BE2C (cell line): Measurements from ENCODE around the gene RMI1.
"Not testable (repeated sequence)": the region's sequence is repeated elsewhere in the genome, so short reads cannot be mapped to it uniquely, and the experiment has no call there.

Experiments
- DNase-seq: peaks from one replicate; pipeline ENCODE4 v3.0.0-alpha.2; 2020
- H3K27me3 ChIP-seq: fragments of 250-450 bp; sonication (Bioruptor Pico); 2 replicates; pipeline ENCODE4 v1.5.1; 2020; ENCODE audit warnings: mild to moderate bottlenecking
- H3K36me3 ChIP-seq: fragments of 250-450 bp; sonication (Bioruptor Pico); 2 replicates; pipeline ENCODE4 v1.5.1; 2020; ENCODE audit warnings: mild to moderate bottlenecking
- H3K4me1 ChIP-seq: fragments of 250-450 bp; sonication (Bioruptor Pico); 2 replicates; pipeline ENCODE4 v1.5.1; 2020
- H3K4me3 ChIP-seq: 2 replicates; pipeline ENCODE4 v1.5.1; 2011; ENCODE audit warnings: low read depth, low read length
- H3K9me3 ChIP-seq: fragments of 250-450 bp; sonication (Bioruptor Pico); 2 replicates; pipeline ENCODE4 v1.5.1; 2020
- CTCF ChIP-seq: IDR thresholded peaks from 2 replicates; pipeline ENCODE4 v1.5.1; 2012; ENCODE audit warnings: mild to moderate bottlenecking, low read depth, low read length

RMI1 gene

DNA sequence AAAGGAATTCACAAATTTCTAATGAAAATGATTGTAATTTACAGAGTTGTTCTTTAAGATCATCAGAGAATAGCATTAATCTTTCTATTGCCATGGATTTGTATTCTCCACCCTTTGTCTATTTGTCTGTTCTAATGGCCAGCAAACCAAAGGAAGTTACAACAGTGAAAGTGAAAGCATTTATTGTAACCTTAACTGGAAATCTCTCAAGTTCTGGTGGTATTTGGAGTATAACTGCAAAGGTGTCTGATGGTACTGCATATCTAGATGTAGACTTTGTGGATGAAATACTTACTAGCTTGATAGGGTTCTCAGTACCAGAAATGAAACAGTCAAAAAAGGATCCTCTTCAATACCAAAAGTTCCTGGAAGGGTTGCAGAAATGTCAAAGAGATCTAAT lies 21.7 kb downstream of the RMI1 start:
- Histone ChIP-seq H3K4me3 (no peak overlapping the region), H3K36me3 (peaks cover 15% of the 10 kb centered on the region), H3K9me3 (no peaks in the 10 kb centered on the region), H3K4me1 (no peaks in the 10 kb centered on the region), H3K27me3 (no peaks in the 10 kb centered on the region)
- TF ChIP-seq CTCF: no peak
- DNase-seq: no peak

GRCh38 chr9:84003246-84003645 lies 22.6 kb downstream of the RMI1 start:
- H3K4me1 ChIP-seq: no peaks in the 10 kb centered on the region
- no peak for TF ChIP-seq CTCF
- H3K27me3 ChIP-seq: no peaks in the 10 kb centered on the region
- H3K36me3 ChIP-seq: peaks cover 15% of the 10 kb centered on the region
- no peak for DNase-seq
- H3K9me3 ChIP-seq: no peaks in the 10 kb centered on the region
- no peak overlapping the region for H3K4me3 ChIP-seq

- Histone ChIP-seq H3K27me3 (no peaks in the 10 kb centered on the region), H3K4me1 (no peaks in the 10 kb centered on the region), H3K9me3 (no peaks in the 10 kb centered on the region), H3K4me3 (no peak overlapping the region), H3K36me3 (0 out of 2 replicates have a peak, but pooled peaks cover 3% of the 10 kb centered on the region)
- no peak for TF ChIP-seq CTCF
- no peak for DNase-seq
These were observed 27.1 kb downstream of the RMI1 start for GRCh38 chr9:84007662-84008061.

DNA sequence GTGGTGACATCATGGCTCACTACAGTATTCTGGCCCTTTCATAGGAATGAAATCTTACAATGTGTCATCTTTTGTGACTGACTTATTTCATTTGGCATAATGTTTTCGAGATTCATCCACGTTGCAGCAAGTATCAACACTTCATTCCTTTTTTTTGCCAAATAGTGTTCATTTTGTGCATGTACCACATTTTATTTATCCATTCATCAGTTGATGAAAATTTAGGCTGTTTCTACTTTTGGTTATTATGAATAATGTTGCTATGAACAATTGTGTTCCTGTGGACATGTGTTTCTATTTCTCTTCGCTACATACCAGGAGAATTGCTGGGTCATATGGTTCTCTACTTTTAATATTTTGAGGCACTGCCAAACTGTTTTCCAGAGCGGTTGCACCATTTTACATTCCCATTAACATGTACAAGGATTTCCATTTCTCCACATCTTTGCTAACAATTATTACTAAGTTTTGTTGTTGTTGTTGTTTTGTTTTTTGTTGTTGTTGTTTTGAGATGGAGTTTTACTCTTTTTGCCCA lies 43.5 kb downstream of the RMI1 start:
- H3K4me1 ChIP-seq: no peaks in the 10 kb centered on the region
- no peaks in the 10 kb centered on the region for H3K9me3 ChIP-seq
- H3K27me3 ChIP-seq: no peaks in the 10 kb centered on the region; the same call in 1 of the 2 replicates
- no peaks in the 10 kb centered on the region for H3K36me3 ChIP-seq
- no peak for DNase-seq
- no peak for TF ChIP-seq CTCF
- no peak overlapping the region for H3K4me3 ChIP-seq

DNA sequence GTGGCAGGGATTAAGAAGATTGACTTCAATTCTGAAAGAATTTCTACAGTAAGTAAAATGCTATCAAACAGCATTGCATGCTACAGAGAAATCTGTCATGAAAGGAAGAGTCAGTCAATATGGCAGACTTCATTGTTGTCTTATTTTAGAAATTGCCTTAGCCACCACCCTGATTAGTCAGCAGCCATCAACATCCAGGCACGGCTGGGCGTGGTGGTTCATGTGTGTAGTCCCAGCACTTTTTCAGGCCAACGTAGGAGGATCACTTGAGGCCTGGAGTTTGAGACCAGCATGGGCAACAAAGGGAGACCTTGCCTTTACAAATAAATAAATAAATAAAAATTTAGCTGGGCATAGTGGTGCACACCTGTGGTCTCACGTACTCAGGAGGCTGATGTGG lies 46.6 kb downstream of the RMI1 start:
- Histone ChIP-seq H3K9me3 (no peaks in the 10 kb centered on the region), H3K27me3 (peaks cover 5% of the 10 kb centered on the region), H3K4me3 (no peak overlapping the region), H3K36me3 (no peaks in the 10 kb centered on the region), H3K4me1 (no peaks in the 10 kb centered on the region)
- no peak for TF ChIP-seq CTCF
- no peak for DNase-seq

DNA sequence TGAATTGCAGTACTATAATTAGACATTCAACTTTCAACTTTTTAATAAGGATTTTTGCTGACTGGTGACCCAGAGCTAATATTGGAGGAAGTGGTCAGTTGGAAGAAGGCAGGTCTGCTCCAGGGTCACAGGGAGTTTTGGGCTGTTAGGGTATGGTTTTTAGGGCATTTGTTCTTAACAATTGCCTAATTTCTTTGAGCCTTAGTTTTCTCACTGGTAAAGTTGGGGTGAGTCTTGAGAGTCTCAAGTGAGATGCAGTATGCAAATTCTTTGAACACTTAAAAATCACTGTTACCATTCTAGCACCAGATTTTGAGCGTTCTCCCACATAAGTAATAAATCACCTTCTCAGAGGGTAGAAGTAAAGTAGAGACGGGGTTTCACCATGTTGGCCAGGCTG lies 50.9 kb downstream of the RMI1 start:
- TF ChIP-seq CTCF: no peak
- H3K27me3 ChIP-seq: peaks cover 9% of the 10 kb centered on the region; the same call in 1 of the 2 replicates
- no peak for DNase-seq
- H3K36me3 ChIP-seq: no peaks in the 10 kb centered on the region
- no peak overlapping the region for H3K4me3 ChIP-seq
- no peaks in the 10 kb centered on the region for H3K9me3 ChIP-seq
- H3K4me1 ChIP-seq: no peaks in the 10 kb centered on the region

GRCh38 chr9:84041857-84042256 lies 61.3 kb downstream of the RMI1 start:
- not testable (repeated sequence) for DNase-seq, H3K4me1 ChIP-seq

More at GRCh38 chr9:84041857-84042256, 61.3 kb downstream of the RMI1 start:
- not testable (repeated sequence) for H3K27me3 ChIP-seq, H3K4me3 ChIP-seq, H3K36me3 ChIP-seq, H3K9me3 ChIP-seq
